GM21515 (cell line): ENCODE results near the gene MYO1E.
"Not testable (repeated sequence)": the region's sequence is repeated elsewhere in the genome, so short reads cannot be mapped to it uniquely, and the experiment has no call there.

Experiments
- ATAC-seq: cut with Tn5 transposase; IDR thresholded peaks from one replicate; pipeline ENCODE4 v1.9.1; 2021; ENCODE audit not compliant: unreplicated experiment

Gene MYO1E

GRCh38 chr15:59388670-59389069 lies 16.0 kb upstream of the MYO1E start:
- no peak for ATAC-seq

DNA sequence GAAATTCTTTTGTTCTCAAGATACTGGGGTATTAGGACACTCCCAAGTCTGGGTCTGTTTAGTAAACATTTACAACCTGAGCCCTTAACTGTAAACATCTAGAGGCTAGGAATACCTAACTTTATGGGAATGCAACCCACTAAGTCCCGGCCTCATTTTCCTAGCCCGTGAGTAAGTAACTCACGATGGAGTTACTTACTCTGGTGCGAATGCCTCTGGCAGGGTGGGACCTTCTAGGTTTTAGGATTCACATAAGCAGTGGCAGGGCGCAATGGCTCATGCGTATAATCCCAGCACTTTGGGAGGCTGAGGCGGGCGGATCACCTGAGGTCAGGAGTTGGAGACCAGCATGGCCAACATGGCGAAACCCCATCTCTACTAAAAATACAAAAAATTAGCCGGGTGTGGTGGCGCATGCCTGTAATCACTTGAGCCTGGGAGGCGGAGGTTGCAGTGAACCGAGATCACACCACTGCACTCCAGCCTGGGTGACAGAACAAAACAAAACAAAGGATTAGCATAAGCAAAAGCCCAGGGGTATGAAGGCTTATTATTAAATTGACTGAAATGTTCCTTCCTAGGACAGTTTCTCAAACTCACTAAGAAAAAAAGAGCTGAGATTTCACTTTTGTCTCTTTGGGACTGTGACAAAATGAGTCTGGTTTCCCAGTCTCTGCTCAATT lies 14.7 kb upstream of the MYO1E start:
- not testable (repeated sequence) for ATAC-seq

DNA sequence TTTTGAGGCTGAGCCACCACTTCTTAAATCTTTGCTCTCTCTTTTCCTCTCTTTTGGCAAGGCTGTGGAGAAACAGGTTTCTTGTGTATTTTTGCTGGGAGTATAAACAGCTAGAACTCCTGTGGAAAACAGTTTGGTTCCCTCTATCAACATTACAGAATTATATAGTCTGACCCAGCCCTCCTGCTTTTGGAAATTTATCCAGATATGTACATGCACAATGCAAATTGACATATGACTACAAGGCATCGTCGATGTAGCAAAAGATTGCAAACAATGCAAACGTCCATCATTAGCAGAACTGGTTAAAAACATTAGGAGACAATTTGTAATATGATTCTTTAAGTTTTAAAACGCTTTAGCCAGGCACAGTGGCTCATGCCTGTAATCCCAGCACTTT lies 12.5 kb upstream of the MYO1E start:
- ATAC-seq = no peak

DNA sequence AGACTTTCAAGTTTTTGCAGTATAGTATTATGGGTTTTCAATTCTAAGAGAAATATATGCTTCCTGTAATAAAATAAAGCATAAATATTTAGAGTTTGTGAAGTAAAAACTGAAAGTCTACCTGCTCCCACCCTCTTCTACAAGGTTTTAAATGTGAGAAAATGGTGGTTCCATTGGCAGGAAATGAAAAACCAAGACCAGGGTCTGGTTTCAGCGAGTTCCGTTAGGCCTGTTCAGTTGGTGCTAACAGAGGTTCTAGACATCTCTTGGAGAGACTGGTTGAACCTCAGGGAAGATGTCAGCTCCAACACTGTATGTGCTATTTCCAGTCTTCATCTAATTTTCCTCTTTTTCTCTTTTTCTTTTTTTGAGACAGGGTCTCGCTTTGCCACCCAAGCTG lies 11.8 kb upstream of the MYO1E start:
- ATAC-seq = no peak

DNA sequence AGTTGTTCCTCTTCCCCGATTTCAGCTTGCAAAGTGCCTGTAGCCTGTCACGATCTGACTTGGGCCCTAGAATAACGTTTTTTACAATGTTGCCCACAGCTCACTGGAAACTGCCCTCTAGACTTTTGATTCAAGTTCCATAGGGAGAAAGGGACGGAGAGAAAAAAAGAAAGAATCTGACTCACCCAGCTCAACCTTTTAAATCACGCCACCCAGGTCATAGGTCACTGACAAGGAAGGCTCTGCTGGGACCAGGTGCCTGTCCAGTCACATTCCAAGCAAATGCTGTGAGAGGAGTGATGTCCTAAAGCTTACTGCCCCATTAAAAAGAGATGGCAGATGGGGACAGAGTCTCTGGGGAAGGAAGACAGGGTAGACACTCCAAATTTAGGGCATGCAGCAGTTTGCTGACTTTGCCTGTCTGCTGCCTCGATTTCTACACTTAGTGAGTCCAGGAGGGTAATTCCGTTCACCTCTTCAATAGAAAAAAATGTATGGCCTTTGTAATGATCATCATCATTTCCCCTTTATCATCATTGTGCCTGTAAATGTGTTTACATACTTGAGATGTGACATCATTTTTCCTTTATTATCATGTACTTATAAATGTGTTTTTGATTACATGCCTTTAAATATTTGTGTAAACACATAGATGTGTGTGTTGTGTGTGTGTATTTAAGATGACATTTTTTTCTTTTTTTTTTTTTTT lies 8.4 kb upstream of the MYO1E start:
- no peak for ATAC-seq

GRCh38 chr15:59379531-59379930 lies 6.9 kb upstream of the MYO1E start:
- ATAC-seq = no peak

DNA sequence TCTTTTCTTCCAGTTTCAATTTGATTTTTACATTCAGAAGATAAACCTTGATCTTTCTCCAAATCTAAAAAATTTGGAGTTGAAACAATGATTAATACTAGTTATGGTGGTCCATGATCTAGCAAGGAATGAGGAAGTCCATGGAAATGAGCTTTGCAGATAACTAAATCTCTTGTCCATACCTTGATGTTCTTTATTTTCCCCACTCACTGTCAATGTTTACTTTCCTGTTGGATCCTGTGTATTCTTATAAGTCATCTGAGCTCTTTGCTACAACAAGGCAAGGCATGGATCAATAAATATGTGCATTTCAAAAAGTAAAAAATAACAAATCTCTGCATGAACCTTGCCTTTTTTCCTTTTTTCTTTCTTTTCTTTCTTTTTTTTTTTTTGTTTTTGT lies 6.2 kb upstream of the MYO1E start:
- no peak for ATAC-seq

- ATAC-seq = no peak
These were observed 5.3 kb upstream of the MYO1E start for GRCh38 chr15:59377924-59378323.

DNA sequence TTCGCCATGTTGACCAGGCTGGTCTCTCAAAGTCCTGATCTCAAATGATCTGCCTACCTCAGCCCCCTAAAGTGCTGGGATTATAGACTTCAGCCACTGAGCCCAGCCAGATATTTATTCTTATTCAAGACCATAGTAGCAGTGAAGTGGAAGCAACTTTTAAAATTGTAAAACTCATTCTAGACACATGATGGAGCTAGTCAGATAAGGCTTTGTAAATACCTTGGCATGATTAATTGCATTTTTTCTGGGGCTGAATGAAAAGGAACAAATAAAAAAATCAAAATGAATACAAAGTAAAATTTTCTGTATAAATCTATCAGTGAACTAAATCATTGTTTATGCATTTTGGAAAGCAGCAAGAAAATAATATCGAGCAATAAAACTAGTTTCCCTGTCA lies 4.1 kb upstream of the MYO1E start:
- ATAC-seq = no peak

- no peak for ATAC-seq
These were observed 544 bp upstream of the MYO1E start for GRCh38 chr15:59373215-59373614.

- peak; percentile 34 for ATAC-seq
These were observed 966 bp downstream of the MYO1E start for GRCh38 chr15:59371458-59372351.

DNA sequence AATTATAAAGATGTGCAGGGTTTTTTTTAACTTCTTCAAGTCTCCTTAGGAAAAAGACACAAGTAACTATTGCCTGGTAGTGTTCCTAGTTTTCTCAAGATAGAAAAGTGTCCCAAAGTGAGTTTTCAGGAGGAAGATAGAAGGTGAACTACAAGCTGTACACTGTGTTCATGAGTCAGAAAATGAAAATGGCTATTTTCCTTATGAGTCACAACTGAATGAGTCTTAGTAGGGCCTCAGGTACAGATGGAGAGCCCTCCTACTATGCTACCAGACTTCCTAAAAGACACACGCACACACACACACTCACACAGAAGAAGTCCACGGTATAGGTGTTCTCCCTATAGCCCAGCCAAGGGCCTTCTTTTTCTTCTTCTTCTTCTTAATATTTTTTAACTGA lies 3.1 kb downstream of the MYO1E start:
- ATAC-seq = no peak

DNA sequence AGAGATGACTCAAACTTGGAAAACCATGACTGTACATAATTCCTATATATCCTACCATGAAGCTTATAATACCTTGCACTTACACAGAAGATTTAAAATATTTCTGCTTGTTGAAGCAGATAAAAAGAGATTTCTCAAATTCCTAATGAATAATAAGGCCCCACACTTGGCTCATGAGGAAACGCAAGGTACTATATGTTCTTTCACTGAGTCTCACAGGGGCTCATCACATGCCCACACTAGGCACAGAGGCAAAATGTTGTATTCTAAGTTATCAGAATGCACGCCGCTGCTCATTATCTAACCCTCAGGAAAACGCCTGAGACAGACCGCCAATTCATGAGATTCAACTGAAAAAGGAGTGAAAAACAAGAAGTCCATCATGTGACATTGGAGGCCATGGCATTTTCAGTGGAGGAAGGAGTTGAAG lies 5.6 kb downstream of the MYO1E start:
- no peak for ATAC-seq

DNA sequence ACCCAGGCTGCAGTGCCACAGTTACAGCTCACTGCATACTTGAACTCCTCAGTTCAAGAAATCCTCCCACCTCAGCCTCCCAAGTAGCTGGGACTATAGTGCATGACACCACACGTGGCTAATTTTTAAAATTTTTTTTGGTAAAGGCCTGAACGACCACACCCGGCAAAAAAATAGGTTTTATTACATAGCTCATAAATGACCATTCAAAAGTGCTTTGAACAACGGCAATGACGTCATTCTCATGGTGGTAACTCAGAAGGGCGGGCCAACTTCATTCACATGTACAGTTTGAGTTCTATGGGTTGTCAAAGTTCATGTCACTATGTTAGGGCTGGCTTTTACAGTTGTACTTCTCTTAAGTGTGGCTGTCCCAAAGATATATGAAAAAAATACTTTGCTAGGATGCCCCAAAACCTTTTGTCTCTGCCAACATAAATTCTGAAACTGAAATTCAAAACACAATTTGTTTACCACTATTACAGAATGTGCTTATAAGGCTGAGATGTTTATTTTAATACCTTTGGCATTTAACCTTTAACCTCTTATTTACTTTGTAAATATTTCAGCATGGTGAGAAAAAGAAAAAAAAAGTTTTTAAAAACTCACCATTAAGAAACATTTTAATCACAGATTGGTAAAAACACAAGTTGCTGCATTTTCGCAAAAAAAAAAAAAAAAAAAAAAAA lies 6.2 kb downstream of the MYO1E start:
- ATAC-seq = no peak

DNA sequence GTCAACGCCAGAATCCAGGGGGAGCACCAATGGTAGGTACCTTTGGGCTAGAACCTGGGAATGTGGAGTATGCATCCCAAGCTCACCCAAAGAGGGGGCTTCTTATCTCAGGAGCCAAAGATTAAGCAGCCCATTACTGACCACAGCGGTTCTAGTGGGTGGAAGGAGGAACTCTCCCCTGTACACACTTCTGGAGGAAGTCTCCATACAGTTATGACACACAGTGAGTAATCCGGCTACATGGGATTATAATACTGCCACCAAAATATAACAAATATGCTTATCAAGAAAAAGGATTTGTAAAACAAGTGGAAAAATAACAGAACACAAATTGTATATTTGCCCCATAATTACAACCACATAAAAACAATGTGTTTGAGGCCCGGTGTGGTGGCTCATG lies 8.4 kb downstream of the MYO1E start:
- no peak for ATAC-seq

DNA sequence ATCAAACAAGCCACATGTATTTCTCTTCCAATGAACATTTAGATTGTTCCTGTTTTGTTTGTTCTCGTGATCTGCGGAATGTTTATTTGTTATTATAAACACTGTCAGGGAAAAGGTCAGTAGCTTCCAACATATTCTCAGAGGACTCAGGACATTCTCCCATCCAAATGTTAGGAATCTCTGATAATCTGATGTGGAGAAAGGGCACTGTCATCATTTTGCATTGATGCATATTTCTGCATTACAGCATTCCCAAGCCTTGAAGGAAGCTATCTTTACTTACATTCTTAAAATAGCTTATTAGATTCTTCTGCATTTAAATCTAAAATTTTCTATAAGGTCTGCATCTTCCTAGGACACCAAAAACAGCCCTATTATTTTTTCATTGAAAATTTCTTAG lies 10.3 kb downstream of the MYO1E start:
- ATAC-seq = no peak

GRCh38 chr15:59360896-59361295 lies 11.8 kb downstream of the MYO1E start:
- no peak for ATAC-seq

DNA sequence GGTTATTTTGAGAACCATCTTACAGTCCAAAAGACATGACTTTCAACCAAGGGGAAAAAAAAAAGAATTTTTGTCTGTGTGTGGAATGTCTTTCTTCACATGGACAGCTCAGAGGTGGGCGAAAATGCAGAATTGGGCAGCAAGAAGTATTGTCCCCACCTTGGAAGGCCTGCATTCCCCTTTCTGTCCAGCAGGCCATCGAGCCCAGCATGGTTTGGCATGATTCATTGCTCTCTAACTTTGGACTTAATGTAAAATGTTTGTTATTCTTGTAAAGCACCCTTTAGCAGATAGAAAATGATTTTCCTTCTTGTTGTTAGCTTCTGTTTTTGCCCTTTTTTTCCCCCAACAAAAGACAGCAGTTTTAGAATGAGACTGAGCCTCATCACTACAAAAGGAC lies 12.4 kb downstream of the MYO1E start:
- no peak for ATAC-seq

DNA sequence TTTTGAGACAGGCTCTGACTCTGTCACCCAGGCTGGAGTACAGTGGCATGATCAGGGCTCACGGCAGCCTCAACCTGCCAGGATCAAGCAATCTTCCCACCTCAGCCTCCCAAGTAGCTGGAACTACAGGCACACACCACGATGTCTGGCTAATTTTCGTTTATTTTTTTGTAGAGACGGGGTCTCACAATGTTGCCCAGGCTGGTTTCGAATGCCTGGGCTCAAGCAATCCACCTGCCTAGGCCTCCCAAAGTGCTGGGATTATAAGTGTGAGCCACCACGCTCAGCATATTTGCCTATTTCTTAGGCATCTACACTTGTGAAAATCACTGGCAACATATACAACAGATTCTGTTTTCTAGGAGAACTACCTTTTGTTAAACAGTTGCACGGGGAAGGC lies 16.9 kb downstream of the MYO1E start:
- no peak for ATAC-seq

DNA sequence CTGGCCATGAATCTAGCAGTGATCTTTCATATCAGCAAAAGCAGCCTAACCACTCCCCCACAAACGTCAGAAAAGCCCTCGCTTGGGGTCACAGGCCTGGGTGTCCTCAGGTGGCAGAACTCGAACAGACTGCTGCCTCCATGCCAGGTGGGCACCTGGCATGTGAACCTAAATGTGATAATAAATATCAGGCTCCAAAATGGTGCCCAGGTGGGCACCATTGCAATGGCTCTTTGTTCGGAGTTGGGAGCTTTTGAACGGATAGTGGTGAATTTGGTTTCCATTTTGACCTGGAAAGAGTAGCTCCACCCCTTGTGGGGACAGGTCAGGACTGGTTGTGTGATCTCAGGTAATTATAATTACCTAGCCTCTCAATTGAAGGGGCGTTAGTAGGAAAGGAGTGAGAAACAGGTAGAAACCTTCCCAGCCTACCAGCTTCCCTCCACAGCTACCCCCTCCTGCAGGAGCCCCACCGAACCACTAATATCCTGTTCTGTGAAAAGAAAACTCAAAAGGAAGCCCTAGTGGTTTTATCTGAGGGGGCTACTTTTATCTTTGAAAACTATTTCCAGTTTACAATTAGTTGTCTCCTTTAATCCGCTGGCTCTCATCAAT lies 18.1 kb downstream of the MYO1E start:
- no peak for ATAC-seq

GRCh38 chr15:59353994-59354416 lies 18.7 kb downstream of the MYO1E start:
- no peak for ATAC-seq
